ENCODE results near the gene NES.

Gene NES

GRCh38 chr1:156669794-156670193 lies 7.4 kb downstream of the NES start:
- no peak overlapping the region for H3K23ac ChIP-seq (ENCODE audit: low read depth, low read length, poor library complexity)
- H2BK12ac ChIP-seq (ENCODE audit: low read length) = no peak overlapping the region
- H3K18ac ChIP-seq (ENCODE audit: low read length) = peak overlapping the region; percentile 69
- H3K4ac ChIP-seq (ENCODE audit: low read length) = no peak overlapping the region
- H3K4me2 ChIP-seq (ENCODE audit: insufficient read depth, low read length, poor library complexity, severe bottlenecking) = no peak overlapping the region
- no CpG with 5 or more reads among the region's 5 CpGs for WGBS, 2 donors (ENCODE audit: extremely low coverage in 2 of 2, insufficient read length in 2 of 2, insufficient replicate concordance in 1 of 2)
- H3K79me1 ChIP-seq (ENCODE audit: low read depth, low read length) = peaks cover 11% of the 10 kb centered on the region
- no peaks in the 10 kb centered on the region for H3K27me3 ChIP-seq (ENCODE audit: control insufficient read depth in 3 of 3, insufficient read depth in 3 of 3, low read depth in 1 of 3, low read length in 3 of 3)
- H2BK5ac ChIP-seq (ENCODE audit: low read length) = peak overlapping the region; percentile 56
- H2AFZ ChIP-seq (ENCODE audit: low read length) = no peak overlapping the region
- peaks cover 31 to 35% of the 10 kb centered on the region in 2 donors for H3K36me3 ChIP-seq (replicated peaks in 1 of 2; ENCODE audit: control insufficient read depth in 2 of 2, insufficient read depth in 2 of 2, low read length in 2 of 2)
- peak overlapping the region; percentile 22 for H3K14ac ChIP-seq (ENCODE audit: low read length)
- peaks cover 64 to 70% of the 10 kb centered on the region in 2 donors for H3K4me1 ChIP-seq (ENCODE audit: control insufficient read depth in 2 of 2, insufficient read depth in 1 of 2, low read depth in 1 of 2, low read length in 2 of 2)
- H3K9me3 ChIP-seq (replicated peaks in 1 of 2; ENCODE audit: control insufficient read depth in 2 of 2, insufficient read depth in 1 of 2, low read depth in 1 of 2, low read length in 2 of 2) = peaks cover 2 to 10% of the 10 kb centered on the region in 2 donors
- peak overlapping the region; percentile 61 for H3K27ac ChIP-seq (replicated peaks; ENCODE audit: low read length)
- H4K8ac ChIP-seq (ENCODE audit: low read depth, low read length) = no peak overlapping the region
- no peak for DNase-seq (ENCODE audit: low spot score)
- H2BK15ac ChIP-seq (ENCODE audit: low read length) = no peak overlapping the region
- peak overlapping the region; percentile 37 for H3K9ac ChIP-seq (ENCODE audit: low read depth, low read length, poor library complexity)
- no peak overlapping the region for H3K4me3 ChIP-seq (ENCODE audit: low read length in 2 of 2)
- H2BK120ac ChIP-seq (ENCODE audit: low read depth, low read length) = no peak overlapping the region
- H4K91ac ChIP-seq (ENCODE audit: low read depth, low read length, poor library complexity) = no peak overlapping the region
- peak overlapping the region; percentile 67 for H2AK5ac ChIP-seq (ENCODE audit: low read depth, low read length)

- Histone ChIP-seq H2BK120ac (ENCODE audit: low read depth, low read length) (no peak overlapping the region), H2AK5ac (ENCODE audit: low read depth, low read length) (peak overlapping the region; percentile 87), H3K9me3 (replicated peaks in 1 of 2; ENCODE audit: control insufficient read depth in 2 of 2, insufficient read depth in 1 of 2, low read depth in 1 of 2, low read length in 2 of 2) (peaks cover 2 to 10% of the 10 kb centered on the region in 2 donors), H3K23ac (ENCODE audit: low read depth, low read length, poor library complexity) (peak overlapping the region; percentile 70), H2BK12ac (ENCODE audit: low read length) (peak overlapping the region; percentile 76), H3K27me3 (ENCODE audit: control insufficient read depth in 3 of 3, insufficient read depth in 3 of 3, low read depth in 1 of 3, low read length in 3 of 3) (no peaks in the 10 kb centered on the region), H3K4me3 (ENCODE audit: low read length in 2 of 2) (no peak overlapping the region), H3K18ac (ENCODE audit: low read length) (peak overlapping the region; percentile 93), H3K36me3 (replicated peaks in 1 of 2; ENCODE audit: control insufficient read depth in 2 of 2, insufficient read depth in 2 of 2, low read length in 2 of 2) (peaks cover 24 to 28% of the 10 kb centered on the region in 2 donors), H2BK15ac (ENCODE audit: low read length) (peak overlapping the region; percentile 60), H3K79me1 (ENCODE audit: low read depth, low read length) (peaks cover 8% of the 10 kb centered on the region), H3K4me1 (ENCODE audit: control insufficient read depth in 2 of 2, insufficient read depth in 1 of 2, low read depth in 1 of 2, low read length in 2 of 2) (peaks cover 64 to 70% of the 10 kb centered on the region in 2 donors), H3K4me2 (ENCODE audit: insufficient read depth, low read length, poor library complexity, severe bottlenecking) (peak overlapping the region; percentile 20), H2BK5ac (ENCODE audit: low read length) (peak overlapping the region; percentile 40), H3K4ac (ENCODE audit: low read length) (peak overlapping the region; percentile 23), H2AFZ (ENCODE audit: low read length) (no peak overlapping the region), H4K8ac (ENCODE audit: low read depth, low read length) (no peak overlapping the region), H3K9ac (ENCODE audit: low read depth, low read length, poor library complexity) (peak overlapping the region; percentile 54), H3K27ac (replicated peaks; ENCODE audit: low read length) (peak overlapping the region; percentile 61), H4K91ac (ENCODE audit: low read depth, low read length, poor library complexity) (peak overlapping the region; percentile 19), H3K14ac (ENCODE audit: low read length) (peak overlapping the region; percentile 22)
- no CpG with 5 or more reads among the region's 17 CpGs for WGBS, 2 donors (ENCODE audit: extremely low coverage in 2 of 2, insufficient read length in 2 of 2, insufficient replicate concordance in 1 of 2)
- no peak for DNase-seq (ENCODE audit: low spot score)
These were observed 8.2 kb downstream of the NES start for GRCh38 chr1:156668801-156669637.

- H3K9ac ChIP-seq (ENCODE audit: low read depth, low read length, poor library complexity) = peak overlapping the region; percentile 73
- H4K8ac ChIP-seq (ENCODE audit: low read depth, low read length) = no peak overlapping the region
- peak overlapping the region; percentile 87 for H2AK5ac ChIP-seq (ENCODE audit: low read depth, low read length)
- no peak overlapping the region for H3K4ac ChIP-seq (ENCODE audit: low read length)
- H2BK15ac ChIP-seq (ENCODE audit: low read length) = peak overlapping the region; percentile 60
- H3K79me1 ChIP-seq (ENCODE audit: low read depth, low read length) = peaks cover 6% of the 10 kb centered on the region
- no peak overlapping the region for H3K4me3 ChIP-seq (ENCODE audit: low read length in 2 of 2)
- no peak for DNase-seq (ENCODE audit: low spot score)
- H3K9me3 ChIP-seq (replicated peaks in 1 of 2; ENCODE audit: control insufficient read depth in 2 of 2, insufficient read depth in 1 of 2, low read depth in 1 of 2, low read length in 2 of 2) = peaks cover 2 to 10% of the 10 kb centered on the region in 2 donors
- H3K4me2 ChIP-seq (ENCODE audit: insufficient read depth, low read length, poor library complexity, severe bottlenecking) = peak overlapping the region; percentile 20
- peaks cover 23 to 24% of the 10 kb centered on the region in 2 donors for H3K36me3 ChIP-seq (replicated peaks in 1 of 2; ENCODE audit: control insufficient read depth in 2 of 2, insufficient read depth in 2 of 2, low read length in 2 of 2)
- peak overlapping the region; percentile 95 for H3K18ac ChIP-seq (ENCODE audit: low read length)
- peak overlapping the region; percentile 44 for H3K23ac ChIP-seq (ENCODE audit: low read depth, low read length, poor library complexity)
- no peak overlapping the region for H4K91ac ChIP-seq (ENCODE audit: low read depth, low read length, poor library complexity)
- peak overlapping the region; percentile 2 for H3K14ac ChIP-seq (ENCODE audit: low read length)
- H2BK120ac ChIP-seq (ENCODE audit: low read depth, low read length) = no peak overlapping the region
- H2BK5ac ChIP-seq (ENCODE audit: low read length) = peak overlapping the region; percentile 40
- no CpG with 5 or more reads among the region's 9 CpGs for WGBS, 2 donors (ENCODE audit: extremely low coverage in 2 of 2, insufficient read length in 2 of 2, insufficient replicate concordance in 1 of 2)
- H3K27ac ChIP-seq (replicated peaks; ENCODE audit: low read length) = peak overlapping the region; percentile 61
- H3K4me1 ChIP-seq (ENCODE audit: control insufficient read depth in 2 of 2, insufficient read depth in 1 of 2, low read depth in 1 of 2, low read length in 2 of 2) = peaks cover 69 to 74% of the 10 kb centered on the region in 2 donors
- no peak overlapping the region for H2BK12ac ChIP-seq (ENCODE audit: low read length)
- H3K27me3 ChIP-seq (ENCODE audit: control insufficient read depth in 3 of 3, insufficient read depth in 3 of 3, low read depth in 1 of 3, low read length in 3 of 3) = no peaks in the 10 kb centered on the region
- no peak overlapping the region for H2AFZ ChIP-seq (ENCODE audit: low read length)
These were observed 9.1 kb downstream of the NES start for GRCh38 chr1:156667968-156668709.

- no peak overlapping the region for H3K4me2 ChIP-seq (ENCODE audit: insufficient read depth, low read length, poor library complexity, severe bottlenecking)
- H2BK5ac ChIP-seq (ENCODE audit: low read length) = no peak overlapping the region
- H3K9me3 ChIP-seq (replicated peaks in 1 of 2; ENCODE audit: control insufficient read depth in 2 of 2, insufficient read depth in 1 of 2, low read depth in 1 of 2, low read length in 2 of 2) = peaks cover 1 to 8% of the 10 kb centered on the region in 2 donors
- no peak overlapping the region for H4K91ac ChIP-seq (ENCODE audit: low read depth, low read length, poor library complexity)
- H2BK15ac ChIP-seq (ENCODE audit: low read length) = peak overlapping the region; percentile 14
- H3K27ac ChIP-seq (replicated peaks; ENCODE audit: low read length) = peak overlapping the region; percentile 61
- H3K18ac ChIP-seq (ENCODE audit: low read length) = peak overlapping the region; percentile 95
- peak overlapping the region; percentile 73 for H3K9ac ChIP-seq (ENCODE audit: low read depth, low read length, poor library complexity)
- no CpG with 5 or more reads among the region's 5 CpGs for WGBS, 2 donors (ENCODE audit: extremely low coverage in 2 of 2, insufficient read length in 2 of 2, insufficient replicate concordance in 1 of 2)
- peak overlapping the region; percentile 44 for H3K23ac ChIP-seq (ENCODE audit: low read depth, low read length, poor library complexity)
- H2BK12ac ChIP-seq (ENCODE audit: low read length) = no peak overlapping the region
- H3K79me1 ChIP-seq (ENCODE audit: low read depth, low read length) = peaks cover 1% of the 10 kb centered on the region
- H3K27me3 ChIP-seq (ENCODE audit: control insufficient read depth in 3 of 3, insufficient read depth in 3 of 3, low read depth in 1 of 3, low read length in 3 of 3) = no peaks in the 10 kb centered on the region
- no peak for DNase-seq (ENCODE audit: low spot score)
- H3K14ac ChIP-seq (ENCODE audit: low read length) = peak overlapping the region; percentile 2
- H3K4me3 ChIP-seq (ENCODE audit: low read length in 2 of 2) = no peak overlapping the region
- H3K4me1 ChIP-seq (ENCODE audit: control insufficient read depth in 2 of 2, insufficient read depth in 1 of 2, low read depth in 1 of 2, low read length in 2 of 2) = peaks cover 69 to 74% of the 10 kb centered on the region in 2 donors
- H4K8ac ChIP-seq (ENCODE audit: low read depth, low read length) = no peak overlapping the region
- peak overlapping the region; percentile 59 for H2AK5ac ChIP-seq (ENCODE audit: low read depth, low read length)
- H3K4ac ChIP-seq (ENCODE audit: low read length) = no peak overlapping the region
- H3K36me3 ChIP-seq (replicated peaks in 1 of 2; ENCODE audit: control insufficient read depth in 2 of 2, insufficient read depth in 2 of 2, low read length in 2 of 2) = peaks cover 18% of the 10 kb centered on the region in 2 donors
- H2BK120ac ChIP-seq (ENCODE audit: low read depth, low read length) = no peak overlapping the region
- H2AFZ ChIP-seq (ENCODE audit: low read length) = no peak overlapping the region
These were observed 9.6 kb downstream of the NES start for GRCh38 chr1:156667610-156667967.

Measured in neuronal stem cell (in vitro differentiated cells).